Stimulated activated memory B cell treated with anti-CD40 and anti-IgM and Interleukin-4, amounts not matched to agents 10 μg/mL and 1 μg/mL and 100 μg/mL, for 72 hours (primary cell): ENCODE measurements around the gene MYO16.
A peak's percentile ranks its signal among the peaks of the same experiment; 100 is the strongest.
"Not testable (repeated sequence)": the region's sequence is repeated elsewhere in the genome, so short reads cannot be mapped to it uniquely, and the experiment has no call there.

Experiments used
- ATAC-seq: fragments of 150-1000 bp; cut with Tn5 transposase; 2 replicates; pipeline ENCODE4 v1.10.0; 2021
- H3K27ac Mint-ChIP-seq: one replicate; pipeline ENCODE4 v1.8.0; 2022; ENCODE audit warnings: mild to moderate bottlenecking, mixed read lengths
- H3K27me3 Mint-ChIP-seq: one replicate; pipeline ENCODE4 v1.8.0; 2022; ENCODE audit warnings: mixed read lengths
- H3K36me3 Mint-ChIP-seq: one replicate; pipeline ENCODE4 v1.8.0; 2022; ENCODE audit warnings: mixed read lengths
- H3K4me1 Mint-ChIP-seq: one replicate; pipeline ENCODE4 v1.8.0; 2022; ENCODE audit warnings: mixed read lengths
- H3K4me3 Mint-ChIP-seq: one replicate; pipeline ENCODE4 v1.8.0; 2022; ENCODE audit warnings: mild to moderate bottlenecking, moderate library complexity, mixed read lengths
- H3K9me3 Mint-ChIP-seq: one replicate; pipeline ENCODE4 v1.8.0; 2022; ENCODE audit warnings: mixed read lengths

Gene MYO16

DNA sequence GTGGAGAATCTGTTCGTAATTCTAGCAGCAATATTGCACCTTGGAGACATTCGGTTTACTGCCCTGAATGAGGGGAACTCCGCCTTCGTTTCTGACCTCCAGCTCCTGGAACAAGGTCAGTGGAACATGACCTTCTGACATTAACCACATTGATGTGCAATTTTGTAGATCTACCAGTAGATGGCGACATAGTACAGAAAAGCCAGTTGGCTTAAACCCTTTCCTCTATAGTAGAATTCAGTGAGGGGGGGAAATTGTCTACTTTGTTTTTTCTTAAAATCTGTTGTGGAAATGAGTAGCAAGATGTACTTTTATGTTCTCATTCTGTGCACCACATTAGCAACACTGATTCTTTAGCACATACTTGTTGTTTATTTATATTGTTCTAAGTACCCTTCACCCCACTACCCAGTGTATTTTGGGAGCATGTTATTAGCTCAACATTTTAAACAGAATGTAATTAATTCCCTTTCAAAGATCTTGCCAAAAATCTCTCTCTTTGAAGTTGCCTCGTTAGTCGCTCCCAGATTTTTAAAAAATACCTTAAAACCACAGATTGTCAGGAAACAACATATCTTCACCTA is 332.2 kb downstream of the MYO16 start:
- H3K9me3 Mint-ChIP-seq = no peaks in the 10 kb centered on the region
- H3K4me3 Mint-ChIP-seq = no peak overlapping the region
- ATAC-seq = peak; percentile 72
- no peaks in the 10 kb centered on the region for H3K4me1 Mint-ChIP-seq
- no peak overlapping the region for H3K27ac Mint-ChIP-seq
- no peaks in the 10 kb centered on the region for H3K36me3 Mint-ChIP-seq
- H3K27me3 Mint-ChIP-seq = peaks cover 5% of the 10 kb centered on the region

DNA sequence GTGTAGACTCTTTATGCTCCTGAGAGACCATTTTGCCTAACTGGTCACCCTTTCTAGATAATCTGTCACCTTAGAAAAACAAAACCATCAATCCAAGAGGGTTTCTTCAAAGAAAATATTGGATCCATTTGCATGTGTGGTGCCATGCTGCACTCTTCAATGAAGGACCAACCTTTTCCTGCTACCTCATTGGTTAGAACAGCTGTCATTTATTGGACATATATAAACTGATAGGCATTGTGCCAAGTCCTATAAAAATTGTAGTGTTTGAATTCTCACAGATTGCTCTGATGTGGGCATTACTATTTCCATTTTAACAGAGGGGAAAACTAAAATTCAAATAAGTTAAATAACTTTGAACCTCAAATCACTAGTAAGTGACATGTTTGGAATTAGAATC is 333.2 kb downstream of the MYO16 start:
- Mint-ChIP-seq H3K27me3 (no peaks in the 10 kb centered on the region), H3K27ac (no peak overlapping the region), H3K36me3 (no peaks in the 10 kb centered on the region), H3K4me1 (no peaks in the 10 kb centered on the region), H3K4me3 (no peak overlapping the region), H3K9me3 (no peaks in the 10 kb centered on the region)
- ATAC-seq = no peak

DNA sequence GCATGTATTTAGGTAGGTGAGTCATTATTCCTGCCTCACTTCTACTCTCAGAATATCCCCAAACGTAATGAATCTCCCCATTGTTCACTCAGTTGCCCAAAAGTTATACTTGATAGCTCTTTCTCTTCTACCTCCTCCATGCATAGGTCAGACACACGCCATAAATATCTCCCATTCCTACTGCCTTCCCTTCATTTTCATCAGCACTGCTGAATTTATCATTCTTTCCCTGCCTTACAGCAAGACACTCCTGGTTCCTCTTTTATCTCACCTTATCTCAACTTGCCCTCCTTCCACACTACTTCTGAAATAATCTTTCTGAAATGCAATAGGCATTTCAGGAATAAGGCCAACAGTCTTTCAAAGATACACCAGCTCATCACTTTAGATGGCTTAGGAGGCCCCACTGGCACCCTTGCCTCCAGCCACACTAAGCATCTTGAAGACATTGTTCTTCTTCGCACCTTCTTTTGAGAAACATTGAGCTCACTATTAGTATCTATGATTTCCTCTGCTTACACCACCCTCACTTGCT is 333.9 kb downstream of the MYO16 start:
- no peaks in the 10 kb centered on the region for H3K36me3 Mint-ChIP-seq
- no peaks in the 10 kb centered on the region for H3K27me3 Mint-ChIP-seq
- no peak for ATAC-seq
- H3K4me3 Mint-ChIP-seq = no peak overlapping the region
- no peaks in the 10 kb centered on the region for H3K9me3 Mint-ChIP-seq
- no peaks in the 10 kb centered on the region for H3K4me1 Mint-ChIP-seq
- H3K27ac Mint-ChIP-seq = no peak overlapping the region

DNA sequence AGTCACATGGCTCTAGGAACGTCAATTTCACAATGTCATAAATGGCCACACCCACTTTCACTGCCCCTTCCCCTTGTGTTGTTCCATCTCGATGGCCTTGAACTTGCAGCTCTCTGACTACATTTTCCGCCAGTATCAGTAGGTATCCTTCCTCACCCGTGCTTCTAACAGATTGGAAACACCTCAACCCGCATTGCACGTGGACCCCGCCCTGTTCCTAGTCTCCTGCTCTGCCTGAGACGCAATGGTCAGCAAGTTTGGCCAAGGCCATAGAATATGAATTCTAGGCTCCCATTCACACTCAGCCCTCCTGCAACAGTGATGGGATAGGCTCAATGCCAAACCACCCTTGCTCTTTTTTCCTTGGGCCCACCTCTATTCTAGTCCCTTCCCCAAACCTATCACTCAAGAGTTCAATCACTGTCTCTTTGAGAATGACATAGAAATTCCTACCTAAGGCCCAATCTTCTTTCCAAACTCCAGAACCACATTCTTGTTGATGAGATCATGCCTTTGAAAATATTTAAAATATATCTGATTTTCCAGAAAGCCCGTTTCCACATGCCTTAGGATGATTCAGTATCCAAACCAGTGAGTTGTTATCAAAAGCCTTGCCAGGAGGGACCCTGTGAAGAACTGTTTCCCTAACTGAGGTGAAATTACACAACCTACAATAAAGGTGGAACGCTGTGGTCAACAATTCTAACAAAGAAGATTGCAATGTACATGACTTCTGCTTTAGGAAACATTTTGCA is 334.6 kb downstream of the MYO16 start:
- no peak for ATAC-seq
- H3K9me3 Mint-ChIP-seq = no peaks in the 10 kb centered on the region
- no peak overlapping the region for H3K4me3 Mint-ChIP-seq
- H3K36me3 Mint-ChIP-seq = no peaks in the 10 kb centered on the region
- H3K4me1 Mint-ChIP-seq = no peaks in the 10 kb centered on the region
- no peaks in the 10 kb centered on the region for H3K27me3 Mint-ChIP-seq
- no peak overlapping the region for H3K27ac Mint-ChIP-seq

DNA sequence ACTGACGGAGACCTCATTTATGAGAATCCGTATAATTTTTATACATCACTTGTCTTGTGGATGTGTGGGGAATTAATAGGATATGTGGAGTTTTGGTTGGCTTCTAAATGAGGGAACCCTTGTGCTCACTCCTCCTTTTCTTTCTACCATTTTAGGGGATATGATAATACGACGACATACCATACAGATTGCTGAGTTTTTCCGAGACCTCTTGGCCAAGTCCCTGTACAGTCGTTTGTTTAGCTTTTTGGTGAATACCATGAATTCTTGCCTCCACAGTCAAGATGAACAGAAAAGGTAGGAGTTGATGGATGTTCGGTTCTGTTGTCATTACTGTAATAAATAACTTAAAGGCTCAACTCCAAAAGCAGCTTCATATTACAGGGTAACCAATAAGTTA is 335.2 kb downstream of the MYO16 start:
- Mint-ChIP-seq H3K27me3 (no peaks in the 10 kb centered on the region), H3K27ac (no peak overlapping the region), H3K36me3 (no peaks in the 10 kb centered on the region), H3K4me3 (no peak overlapping the region), H3K4me1 (no peaks in the 10 kb centered on the region), H3K9me3 (no peaks in the 10 kb centered on the region)
- ATAC-seq = no peak

DNA sequence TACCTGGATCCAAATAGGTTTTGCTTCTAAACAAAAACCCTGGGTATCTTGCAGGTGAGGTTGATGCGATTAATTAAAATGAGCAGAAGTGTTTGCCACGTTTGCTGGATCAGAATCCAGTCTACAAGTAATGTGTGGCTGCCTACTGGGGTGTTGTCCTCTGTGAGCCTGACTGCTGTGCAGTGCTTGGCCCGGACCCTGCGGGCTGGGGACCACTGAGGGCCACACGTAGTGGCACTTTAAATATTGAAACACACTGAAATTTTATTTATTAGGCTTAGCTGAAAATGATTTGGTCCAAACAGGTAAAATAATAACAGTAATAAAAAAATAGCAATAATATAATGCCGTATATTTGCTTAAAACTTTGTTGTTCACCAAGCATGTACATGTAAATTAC is 338.0 kb downstream of the MYO16 start:
- Mint-ChIP-seq H3K36me3 (no peaks in the 10 kb centered on the region), H3K27me3 (no peaks in the 10 kb centered on the region), H3K9me3 (no peaks in the 10 kb centered on the region), H3K4me1 (no peaks in the 10 kb centered on the region), H3K27ac (no peak overlapping the region), H3K4me3 (no peak overlapping the region)
- ATAC-seq = no peak

DNA sequence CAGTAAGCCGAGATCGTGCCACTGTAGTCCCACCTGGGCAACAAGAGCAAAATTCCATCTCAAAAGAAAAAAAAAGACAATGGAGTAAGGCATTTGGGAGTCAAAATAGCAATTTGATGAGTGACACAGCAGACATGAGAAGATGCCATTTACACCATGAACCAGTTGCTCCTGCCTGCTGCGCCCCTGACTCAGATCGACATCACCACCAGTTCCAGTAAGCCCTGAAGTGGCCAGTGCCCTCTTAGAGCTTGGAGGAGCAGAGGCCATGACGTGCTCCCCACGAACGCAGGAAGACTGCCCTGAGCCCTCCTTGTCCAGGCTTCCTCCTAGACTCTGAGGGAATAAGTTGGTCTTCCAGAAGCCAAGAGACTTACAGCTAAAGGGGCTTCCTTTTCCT is 339.2 kb downstream of the MYO16 start:
- no peak for ATAC-seq
- no peaks in the 10 kb centered on the region for H3K27me3 Mint-ChIP-seq
- H3K36me3 Mint-ChIP-seq = no peaks in the 10 kb centered on the region

DNA sequence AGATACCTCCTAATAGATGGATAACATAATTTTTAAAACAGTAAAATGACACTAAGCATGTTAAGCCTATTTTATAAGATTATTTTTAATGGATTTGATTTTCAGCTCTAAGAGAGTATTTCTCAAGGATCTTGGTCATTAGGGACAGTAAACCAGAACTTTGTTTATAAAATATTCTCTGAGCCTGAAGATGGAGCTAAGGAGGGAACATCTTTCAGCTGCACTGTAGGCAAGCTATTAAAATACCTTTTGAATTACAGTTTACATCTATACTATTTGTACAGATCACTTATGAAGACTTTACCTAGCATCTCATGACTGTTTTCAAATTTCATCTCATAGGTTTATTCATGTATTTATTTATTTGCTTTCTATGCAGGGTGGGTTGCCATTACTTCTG is 345.3 kb downstream of the MYO16 start:
- no peaks in the 10 kb centered on the region for H3K9me3 Mint-ChIP-seq
- no peak for ATAC-seq
- no peaks in the 10 kb centered on the region for H3K4me1 Mint-ChIP-seq
- no peak overlapping the region for H3K27ac Mint-ChIP-seq
- H3K36me3 Mint-ChIP-seq = no peaks in the 10 kb centered on the region
- H3K4me3 Mint-ChIP-seq = no peak overlapping the region
- H3K27me3 Mint-ChIP-seq = peaks cover 26% of the 10 kb centered on the region

More for the DNA sequence above, 339.2 kb downstream of the MYO16 start:
- Mint-ChIP-seq H3K9me3 (no peaks in the 10 kb centered on the region), H3K4me3 (no peak overlapping the region), H3K27ac (no peak overlapping the region), H3K4me1 (no peaks in the 10 kb centered on the region)

DNA sequence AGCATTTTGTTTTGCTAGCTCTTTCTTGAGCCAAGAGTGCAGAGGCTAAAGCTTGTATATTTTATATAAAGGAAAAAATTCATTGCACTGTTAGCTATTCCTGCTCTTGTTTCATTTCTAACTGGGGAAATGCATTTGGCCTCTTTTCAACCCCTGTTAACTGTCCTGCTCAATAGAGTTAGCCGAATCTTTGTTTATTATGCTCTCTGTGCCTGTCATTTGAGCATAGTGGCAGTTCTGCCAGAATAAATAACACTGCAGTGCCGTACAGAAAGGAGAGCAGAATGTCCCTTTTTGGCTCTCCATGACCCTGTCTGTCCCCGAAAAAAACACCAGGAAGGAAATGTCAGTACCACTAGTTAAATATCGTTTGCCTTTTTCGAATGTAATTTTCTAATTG is 350.8 kb downstream of the MYO16 start:
- peaks cover 46% of the 10 kb centered on the region for H3K27me3 Mint-ChIP-seq
- H3K36me3 Mint-ChIP-seq = no peaks in the 10 kb centered on the region
- ATAC-seq = no peak
- H3K9me3 Mint-ChIP-seq = no peaks in the 10 kb centered on the region
- no peak overlapping the region for H3K4me3 Mint-ChIP-seq
- H3K27ac Mint-ChIP-seq = no peak overlapping the region
- H3K4me1 Mint-ChIP-seq = no peaks in the 10 kb centered on the region

DNA sequence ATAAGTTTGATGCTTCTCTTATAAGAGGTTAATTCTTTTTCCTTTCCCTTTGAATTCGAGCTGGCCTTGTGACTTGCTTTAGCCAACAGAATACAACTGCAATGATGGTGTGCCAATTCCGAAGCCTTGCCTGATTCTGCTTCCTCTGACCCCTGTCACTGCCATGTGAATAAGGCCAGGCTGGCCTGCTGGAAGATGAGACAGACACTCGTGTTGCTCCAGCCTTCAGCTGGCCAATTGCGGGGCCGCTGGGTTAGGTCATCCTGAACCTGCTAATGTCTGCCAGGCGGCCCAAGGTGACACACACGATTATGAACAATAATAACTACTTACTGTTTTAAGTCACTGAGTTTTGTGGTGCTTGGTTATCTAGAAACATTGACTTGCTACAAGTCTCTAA is 352.0 kb downstream of the MYO16 start:
- no peaks in the 10 kb centered on the region for H3K4me1 Mint-ChIP-seq
- ATAC-seq = no peak
- no peak overlapping the region for H3K27ac Mint-ChIP-seq
- H3K4me3 Mint-ChIP-seq = no peak overlapping the region
- H3K27me3 Mint-ChIP-seq = peaks cover 45% of the 10 kb centered on the region
- no peaks in the 10 kb centered on the region for H3K36me3 Mint-ChIP-seq
- peaks cover 3% of the 10 kb centered on the region for H3K9me3 Mint-ChIP-seq

DNA sequence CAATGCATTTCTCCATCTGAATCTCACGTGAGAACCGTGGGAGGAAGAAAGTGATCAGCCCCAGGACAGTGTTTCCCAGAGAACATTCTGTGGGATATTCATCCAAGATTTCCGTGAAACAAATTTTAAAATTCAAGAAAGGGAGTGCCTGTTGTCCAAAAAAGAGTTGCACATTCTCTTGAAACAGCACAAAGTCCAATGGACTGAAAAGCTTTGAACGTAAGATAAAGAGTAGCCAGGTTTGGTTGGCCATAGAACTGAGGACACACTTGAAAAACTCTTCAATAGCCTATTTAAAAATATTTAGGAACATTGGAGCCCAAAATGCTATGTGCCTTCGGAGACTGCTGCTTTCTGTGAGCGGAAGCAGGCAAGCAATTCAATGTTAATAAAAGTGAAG is 353.9 kb downstream of the MYO16 start:
- peaks cover 3% of the 10 kb centered on the region for H3K9me3 Mint-ChIP-seq
- no peak for ATAC-seq
- H3K4me1 Mint-ChIP-seq = no peaks in the 10 kb centered on the region
- H3K27ac Mint-ChIP-seq = no peak overlapping the region
- H3K36me3 Mint-ChIP-seq = no peaks in the 10 kb centered on the region
- peaks cover 32% of the 10 kb centered on the region for H3K27me3 Mint-ChIP-seq
- H3K4me3 Mint-ChIP-seq = no peak overlapping the region

DNA sequence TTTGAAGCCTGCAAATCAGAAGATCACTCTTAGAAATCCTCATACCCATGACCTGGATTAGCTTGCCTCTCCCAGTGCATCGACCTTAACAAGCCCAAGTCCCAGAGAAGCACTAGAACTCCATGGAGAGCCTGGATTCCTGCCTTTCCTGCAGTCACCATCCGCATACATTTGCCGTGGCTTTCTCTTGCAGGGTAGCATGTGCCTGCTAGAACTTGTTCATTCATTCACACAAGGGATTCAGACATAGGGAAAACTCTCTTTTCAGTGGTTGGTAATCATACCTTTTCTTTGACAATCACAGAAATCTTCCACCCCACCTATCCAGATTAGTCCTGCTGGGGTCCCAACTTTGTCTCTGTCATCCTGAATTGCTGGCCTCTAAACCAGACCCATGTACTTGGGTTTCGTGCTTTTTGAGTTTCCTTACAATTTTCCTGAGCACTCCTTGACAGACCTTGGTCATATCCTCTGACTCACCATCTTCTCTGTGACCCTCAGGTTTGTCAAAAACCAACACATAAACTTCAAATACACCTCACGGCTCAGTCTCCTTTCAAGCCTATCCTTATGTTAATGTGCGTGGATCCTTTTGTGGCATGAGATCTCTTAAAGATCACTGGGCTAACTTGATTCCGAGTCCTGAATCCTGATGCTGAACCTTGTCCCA is 355.0 kb downstream of the MYO16 start:
- H3K4me1 Mint-ChIP-seq = no peaks in the 10 kb centered on the region
- H3K36me3 Mint-ChIP-seq = no peaks in the 10 kb centered on the region
- H3K4me3 Mint-ChIP-seq = no peak overlapping the region
- H3K9me3 Mint-ChIP-seq = peaks cover 3% of the 10 kb centered on the region
- peaks cover 20% of the 10 kb centered on the region for H3K27me3 Mint-ChIP-seq
- no peak for ATAC-seq
- H3K27ac Mint-ChIP-seq = no peak overlapping the region

DNA sequence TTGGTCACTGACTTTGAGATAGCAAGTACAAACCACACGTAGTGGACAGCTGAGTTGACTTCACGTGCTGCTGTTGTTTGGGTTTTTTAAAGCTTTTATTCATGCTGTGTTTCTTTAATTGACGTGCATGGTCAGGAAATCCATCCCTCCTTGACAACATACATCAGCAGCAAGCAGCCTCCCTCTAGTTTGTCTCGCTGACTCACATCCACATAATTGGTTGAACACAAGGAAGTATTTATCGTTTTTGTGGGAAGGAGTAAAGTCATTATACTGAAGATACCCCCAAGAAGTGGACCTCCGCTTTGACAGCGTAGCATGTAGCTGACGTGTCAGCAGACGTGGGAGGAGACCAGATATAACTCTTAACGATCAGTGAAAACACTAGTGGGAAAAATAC is 355.8 kb downstream of the MYO16 start:
- Mint-ChIP-seq H3K27me3 (peaks cover 19% of the 10 kb centered on the region), H3K27ac (no peak overlapping the region), H3K9me3 (peaks cover 3% of the 10 kb centered on the region), H3K4me1 (no peaks in the 10 kb centered on the region), H3K4me3 (no peak overlapping the region), H3K36me3 (no peaks in the 10 kb centered on the region)
- ATAC-seq = no peak

DNA sequence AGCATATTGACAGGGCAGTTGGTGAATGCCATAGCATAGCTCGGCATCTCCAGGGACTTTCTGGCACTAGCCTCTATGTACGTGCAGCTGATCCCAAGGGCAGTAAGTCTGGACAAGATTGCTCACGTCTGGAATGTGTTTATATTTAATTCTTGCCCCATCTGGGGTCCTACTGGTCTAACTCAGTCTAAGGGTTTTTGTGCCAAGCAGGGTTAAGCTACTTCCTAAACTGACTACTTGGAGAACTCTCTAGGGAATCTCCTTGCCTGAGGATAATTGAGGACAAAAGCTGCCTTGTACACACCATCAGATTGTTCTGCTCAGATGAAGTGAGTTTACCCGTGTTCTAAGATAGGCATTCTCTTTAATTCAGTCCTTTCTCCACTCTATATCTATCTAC is 358.1 kb downstream of the MYO16 start:
- Mint-ChIP-seq H3K4me1 (no peaks in the 10 kb centered on the region), H3K9me3 (peaks cover 3% of the 10 kb centered on the region), H3K27ac (no peak overlapping the region), H3K27me3 (peaks cover 9% of the 10 kb centered on the region), H3K36me3 (no peaks in the 10 kb centered on the region), H3K4me3 (no peak overlapping the region)
- ATAC-seq = no peak

DNA sequence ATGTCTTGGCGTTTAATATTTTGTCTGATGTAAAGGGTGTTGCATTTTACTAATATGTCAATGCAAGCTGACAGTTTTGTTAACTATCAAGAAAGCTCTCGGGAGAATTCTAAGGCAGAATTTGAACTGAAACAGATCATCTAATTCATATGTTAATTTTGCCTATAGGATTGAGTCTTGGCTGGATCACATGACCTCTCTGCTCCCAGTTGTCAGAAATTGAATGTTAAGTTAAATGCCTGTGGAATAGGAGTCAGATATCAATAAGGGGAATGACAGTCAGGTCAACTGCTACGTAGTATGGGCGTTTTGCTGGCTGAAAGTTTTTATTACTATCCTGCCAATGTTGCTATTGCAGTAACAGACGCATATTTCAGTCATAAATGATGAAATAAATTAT is 358.5 kb downstream of the MYO16 start:
- peaks cover 6% of the 10 kb centered on the region for H3K27me3 Mint-ChIP-seq
- ATAC-seq = no peak
- no peak overlapping the region for H3K4me3 Mint-ChIP-seq
- H3K4me1 Mint-ChIP-seq = no peaks in the 10 kb centered on the region
- H3K36me3 Mint-ChIP-seq = no peaks in the 10 kb centered on the region
- peaks cover 3% of the 10 kb centered on the region for H3K9me3 Mint-ChIP-seq
- no peak overlapping the region for H3K27ac Mint-ChIP-seq

DNA sequence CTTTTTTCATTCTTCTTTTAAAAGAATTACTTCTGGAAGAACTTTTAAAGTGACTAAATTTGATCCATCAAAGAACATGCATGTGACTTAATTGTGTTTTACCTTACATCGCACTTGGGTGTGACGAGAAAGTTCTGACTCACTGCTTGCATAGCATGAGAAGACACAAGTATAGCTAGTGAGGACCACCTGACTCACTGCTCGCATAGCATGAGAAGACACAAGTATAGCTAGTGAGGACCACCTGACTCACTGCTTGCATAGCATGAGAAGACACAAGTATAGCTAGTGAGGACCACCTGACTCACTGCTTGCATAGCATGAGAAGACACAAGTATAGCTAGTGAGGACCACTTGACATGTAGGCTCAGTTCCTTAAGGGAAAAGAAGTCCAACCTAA is 362.0 kb downstream of the MYO16 start:
- not testable (repeated sequence) for H3K4me1 Mint-ChIP-seq, H3K27me3 Mint-ChIP-seq, H3K27ac Mint-ChIP-seq, H3K4me3 Mint-ChIP-seq, ATAC-seq, H3K36me3 Mint-ChIP-seq, H3K9me3 Mint-ChIP-seq
